NCI-H345 treated with DMSO at 0.1 percent for 48 hours (cell line): ENCODE results near the gene OLAH.

Experiments
- DNase-seq: peaks from one replicate; lab custom pipeline; 2025; ENCODE audit not compliant: unreplicated experiment; lab: John Stamatoyannopoulos, UW

OLAH gene

GRCh38 chr10:15068802-15069201 is 25.1 kb downstream of the OLAH start:
- no peak for DNase-seq

- no peak for DNase-seq
These were observed 25.5 kb downstream of the OLAH start for GRCh38 chr10:15069230-15069629.

- no peak for DNase-seq
These were observed 28.6 kb downstream of the OLAH start for GRCh38 chr10:15072358-15072757.

GRCh38 chr10:15075421-15075820 is 31.7 kb downstream of the OLAH start:
- no peak for DNase-seq

GRCh38 chr10:15083674-15084501 is 40.1 kb downstream of the OLAH start:
- DNase-seq: no peak

GRCh38 chr10:15084502-15084922 is 40.8 kb downstream of the OLAH start:
- no peak for DNase-seq

- peak; percentile 50 for DNase-seq
These were observed 44.9 kb downstream of the OLAH start, which contains the start of gene ACBD7 for GRCh38 chr10:15088428-15089261. TSS of gene ACBD7 (minus strand) at chr10:15088776. CDS start at chr10:15088728, 48 bp downstream.

- DNase-seq: no peak
These were observed 47.7 kb downstream of the OLAH start for GRCh38 chr10:15091418-15091817.

GRCh38 chr10:15092855-15093408 is 49.2 kb downstream of the OLAH start:
- DNase-seq: no peak

- no peak for DNase-seq
These were observed 52.9 kb downstream of the OLAH start for GRCh38 chr10:15096661-15097010.

- DNase-seq: peak; percentile 83
These were observed 53.5 kb downstream of the OLAH start, which contains the start of gene RPP38 for GRCh38 chr10:15097011-15097812. TSS of gene RPP38 (plus strand) at chr10:15097355. CDS start at chr10:15103315, 5,960 bp downstream.

GRCh38 chr10:15099886-15100285 is 56.1 kb downstream of the OLAH start:
- DNase-seq: no peak

- no peak for DNase-seq
These were observed 59.8 kb downstream of the OLAH start for GRCh38 chr10:15103513-15103912.

- DNase-seq: peak; percentile 40
These were observed 62.7 kb downstream of the OLAH start for GRCh38 chr10:15106352-15107013.

GRCh38 chr10:15112657-15113056 is 68.9 kb downstream of the OLAH start:
- no peak for DNase-seq

- no peak for DNase-seq
These were observed 70.0 kb downstream of the OLAH start for GRCh38 chr10:15113766-15114165.

GRCh38 chr10:15116225-15116624 is 72.5 kb downstream of the OLAH start:
- DNase-seq: no peak

- DNase-seq: no peak
These were observed 74.9 kb downstream of the OLAH start for GRCh38 chr10:15118615-15119014.

- no peak for DNase-seq
These were observed 76.8 kb downstream of the OLAH start for GRCh38 chr10:15120523-15120922.

- no peak for DNase-seq
These were observed 78.0 kb downstream of the OLAH start for GRCh38 chr10:15121707-15122106.
